Measurements from ENCODE around the gene GRAMD4. TPM values are rescaled to one million over a fixed set of nuclear protein-coding genes. Genes with fewer than 3 reads are reported as not detected.

Gene GRAMD4
- total RNA-seq, 1 experiment from 2014 or later: 23.4 TPM

- CTCF ChIA-PET: no interaction called here
- Histone ChIP-seq H3K4me3 (ENCODE audit: low read depth, low read length) (no peak overlapping the region), H3K4me1 (peaks cover 6% of the 10 kb centered on the region), H3K36me3 (ENCODE audit: control insufficient read depth, insufficient read depth, low read length) (no peaks in the 10 kb centered on the region), H3K27me3 (replicated peaks; ENCODE audit: control insufficient read depth, insufficient read depth, low read length) (no peaks in the 10 kb centered on the region), H3K9me3 (no peaks in the 10 kb centered on the region)
- H3K9me3 Mint-ChIP-seq (ENCODE audit: unreplicated experiment): no peaks in the 10 kb centered on the region
- H3K4me1 Mint-ChIP-seq (ENCODE audit: low read depth, unreplicated experiment): no peaks in the 10 kb centered on the region
- peaks cover 10% of the 10 kb centered on the region for H3K36me3 Mint-ChIP-seq (ENCODE audit: insufficient read depth, unreplicated experiment)
- H3K27ac Mint-ChIP-seq (ENCODE audit: unreplicated experiment): no peak overlapping the region
- BruUV-seq (replicated peaks): no TSS peak
- no peak overlapping the region for H3K4me3 Mint-ChIP-seq (ENCODE audit: unreplicated experiment)
- H3K27me3 Mint-ChIP-seq (ENCODE audit: insufficient read depth, unreplicated experiment): no peaks in the 10 kb centered on the region
- no peak for DNase-seq
- TF ChIP-seq CTCF (IDR thresholded peaks at IDR 0.05; ENCODE audit: insufficient read depth in 1 of 2, low read depth in 1 of 2, low read length in 1 of 2, severe bottlenecking in 1 of 2, unreplicated experiment in 1 of 2): no peak
- intact Hi-C loops (cut with micrococcal nuclease; ENCODE audit: unreplicated experiment): no loop called here
- POLR2A ChIA-PET: no interaction called here
Observed at GRCh38 chr22:46674367-46674781, 54.2 kb downstream of the GRAMD4 start.

GRCh38 chr22:46674906-46675305 lies 54.7 kb downstream of the GRAMD4 start:
- Mint-ChIP-seq H3K27me3 (ENCODE audit: insufficient read depth, unreplicated experiment) (no peaks in the 10 kb centered on the region), H3K9me3 (ENCODE audit: unreplicated experiment) (no peaks in the 10 kb centered on the region), H3K27ac (ENCODE audit: unreplicated experiment) (no peak overlapping the region), H3K4me3 (ENCODE audit: unreplicated experiment) (no peak overlapping the region), H3K36me3 (ENCODE audit: insufficient read depth, unreplicated experiment) (peaks cover 10% of the 10 kb centered on the region), H3K4me1 (ENCODE audit: low read depth, unreplicated experiment) (no peaks in the 10 kb centered on the region)
- Histone ChIP-seq H3K4me1 (peaks cover 6% of the 10 kb centered on the region), H3K27me3 (replicated peaks; ENCODE audit: control insufficient read depth, insufficient read depth, low read length) (no peaks in the 10 kb centered on the region), H3K9me3 (no peaks in the 10 kb centered on the region), H3K36me3 (ENCODE audit: control insufficient read depth, insufficient read depth, low read length) (no peaks in the 10 kb centered on the region), H3K4me3 (ENCODE audit: low read depth, low read length) (no peak overlapping the region)
- no peak for DNase-seq
- BruUV-seq (replicated peaks): no TSS peak
- intact Hi-C loops (cut with micrococcal nuclease; ENCODE audit: unreplicated experiment): no loop called here
- CTCF ChIA-PET: interaction anchor here (1.4 kb wide), 1 partner anchor 111 kb away, joined by 6 read pairs; no protein-coding TSS in a partner anchor
- no peak for TF ChIP-seq CTCF (IDR thresholded peaks at IDR 0.05; ENCODE audit: insufficient read depth in 1 of 2, low read depth in 1 of 2, low read length in 1 of 2, severe bottlenecking in 1 of 2, unreplicated experiment in 1 of 2)
- POLR2A ChIA-PET: no interaction called here

- intact Hi-C loops (cut with micrococcal nuclease; ENCODE audit: unreplicated experiment): no loop called here
- no peak overlapping the region for H3K4me3 ChIP-seq (ENCODE audit: low read depth, low read length)
- no peak for DNase-seq
- H3K4me1 Mint-ChIP-seq (ENCODE audit: low read depth, unreplicated experiment): no peaks in the 10 kb centered on the region
- no peak overlapping the region for H3K4me3 Mint-ChIP-seq (ENCODE audit: unreplicated experiment)
- no TSS peak for BruUV-seq (replicated peaks)
- peaks cover 6% of the 10 kb centered on the region for H3K4me1 ChIP-seq
- no peaks in the 10 kb centered on the region for H3K27me3 Mint-ChIP-seq (ENCODE audit: insufficient read depth, unreplicated experiment)
- ChIA-PET POLR2A (no interaction called here), CTCF (interaction anchor here (1.4 kb wide), 1 partner anchor 112 kb away, joined by 6 read pairs; no protein-coding TSS in a partner anchor)
- no peaks in the 10 kb centered on the region for H3K9me3 Mint-ChIP-seq (ENCODE audit: unreplicated experiment)
- no peak overlapping the region for H3K27ac Mint-ChIP-seq (ENCODE audit: unreplicated experiment)
- TF ChIP-seq CTCF (IDR thresholded peaks at IDR 0.05; ENCODE audit: insufficient read depth in 1 of 2, low read depth in 1 of 2, low read length in 1 of 2, severe bottlenecking in 1 of 2, unreplicated experiment in 1 of 2): no peak
- no peaks in the 10 kb centered on the region for H3K36me3 ChIP-seq (ENCODE audit: control insufficient read depth, insufficient read depth, low read length)
- no peaks in the 10 kb centered on the region for H3K27me3 ChIP-seq (replicated peaks; ENCODE audit: control insufficient read depth, insufficient read depth, low read length)
- no peaks in the 10 kb centered on the region for H3K9me3 ChIP-seq
- peaks cover 10% of the 10 kb centered on the region for H3K36me3 Mint-ChIP-seq (ENCODE audit: insufficient read depth, unreplicated experiment)
Observed at GRCh38 chr22:46675479-46675878, 55.3 kb downstream of the GRAMD4 start.

Measured in Caco-2 (cell line).